Osteoblast (primary cell): ENCODE measurements around the gene DNALI1. TPM values are rescaled to one million over a fixed set of nuclear protein-coding genes. Genes with fewer than 3 reads are reported as not detected.
"Not testable (repeated sequence)": the region's sequence is repeated elsewhere in the genome, so short reads cannot be mapped to it uniquely, and the experiment has no call there.

Experiments
- DNase-seq: peaks from one replicate; pipeline ENCODE4 v3.0.0; 2011; ENCODE audit warnings: low spot score, mixed read lengths; ENCODE audit not compliant: insufficient read length; ENCODE audit errors: missing footprints
- H2AFZ ChIP-seq: 2 replicates; pipeline ENCODE4 v1.6.0; 2011; ENCODE audit warnings: mild to moderate bottlenecking, low read length
- H3K27ac ChIP-seq: 2 replicates; pipeline ENCODE4 v1.5.1; 2011; ENCODE audit warnings: mild to moderate bottlenecking, low read depth, low read length, moderate library complexity
- H3K27me3 ChIP-seq: 2 replicates; pipeline ENCODE4 v1.6.0; 2012; ENCODE audit warnings: mild to moderate bottlenecking, control low read depth, inconsistent platforms, low read length, moderate library complexity; ENCODE audit not compliant: insufficient read depth
- H3K36me3 ChIP-seq: 2 replicates; pipeline ENCODE4 v1.5.1; 2011; ENCODE audit warnings: mild to moderate bottlenecking, low read length, control low read depth, moderate library complexity; ENCODE audit not compliant: insufficient read depth
- H3K4me1 ChIP-seq: 2 replicates; pipeline ENCODE4 v1.5.1; 2011; ENCODE audit warnings: mild to moderate bottlenecking, low read length, control low read depth, moderate library complexity; ENCODE audit not compliant: insufficient read depth
- H3K4me2 ChIP-seq: 2 replicates; pipeline ENCODE4 v1.6.0; 2011; ENCODE audit warnings: mild to moderate bottlenecking, low read length; ENCODE audit not compliant: insufficient read depth
- H3K4me3 ChIP-seq: fragments of 200-600 bp; sonication (generic); 3 replicates; pipeline ENCODE4 v1.5.1; 2012; ENCODE audit warnings: mild to moderate bottlenecking, low read length, inconsistent platforms; ENCODE audit not compliant: insufficient read depth
- H3K79me2 ChIP-seq: 2 replicates; pipeline ENCODE4 v1.6.0; 2012; ENCODE audit warnings: mild to moderate bottlenecking, low read length, control low read depth, inconsistent platforms; ENCODE audit not compliant: insufficient read depth
- H3K9me3 ChIP-seq: 2 replicates; pipeline ENCODE4 v1.5.1; 2011; ENCODE audit warnings: low read depth, low read length, control low read depth
- H4K20me1 ChIP-seq: 2 replicates; pipeline ENCODE4 v1.6.0; 2012; ENCODE audit warnings: mild to moderate bottlenecking, low read length, control low read depth; ENCODE audit not compliant: insufficient read depth
- total RNA-seq: library from RNA; depleted of rRNA; stranded (reverse); fragments of >200 nt; gene quantifications from 2 replicates; pipeline ENCODE4 v1.2.3, GENCODE V29; 2012
- TF ChIP-seq, protein P1 (sequence below): IDR thresholded peaks from 2 replicates; pipeline ENCODE4 v1.5.1; 2011; ENCODE audit warnings: mild to moderate bottlenecking, low read depth, low read length, moderate library complexity; ENCODE audit errors: extremely low read depth

DNALI1 gene
- total RNA-seq, 1 donor = 7.2 TPM

- Histone ChIP-seq H3K27ac (peak overlapping the region; percentile 81), H3K4me3 (no peak overlapping the region), H3K9me3 (no peaks in the 10 kb centered on the region), H4K20me1 (no peaks in the 10 kb centered on the region), H2AFZ (no peak overlapping the region), H3K4me1 (peaks cover 30% of the 10 kb centered on the region), H3K4me2 (peak overlapping the region; percentile 37), H3K79me2 (no peaks in the 10 kb centered on the region), H3K27me3 (no peaks in the 10 kb centered on the region), H3K36me3 (peaks cover 72% of the 10 kb centered on the region)
- TF ChIP-seq, protein P1, sequence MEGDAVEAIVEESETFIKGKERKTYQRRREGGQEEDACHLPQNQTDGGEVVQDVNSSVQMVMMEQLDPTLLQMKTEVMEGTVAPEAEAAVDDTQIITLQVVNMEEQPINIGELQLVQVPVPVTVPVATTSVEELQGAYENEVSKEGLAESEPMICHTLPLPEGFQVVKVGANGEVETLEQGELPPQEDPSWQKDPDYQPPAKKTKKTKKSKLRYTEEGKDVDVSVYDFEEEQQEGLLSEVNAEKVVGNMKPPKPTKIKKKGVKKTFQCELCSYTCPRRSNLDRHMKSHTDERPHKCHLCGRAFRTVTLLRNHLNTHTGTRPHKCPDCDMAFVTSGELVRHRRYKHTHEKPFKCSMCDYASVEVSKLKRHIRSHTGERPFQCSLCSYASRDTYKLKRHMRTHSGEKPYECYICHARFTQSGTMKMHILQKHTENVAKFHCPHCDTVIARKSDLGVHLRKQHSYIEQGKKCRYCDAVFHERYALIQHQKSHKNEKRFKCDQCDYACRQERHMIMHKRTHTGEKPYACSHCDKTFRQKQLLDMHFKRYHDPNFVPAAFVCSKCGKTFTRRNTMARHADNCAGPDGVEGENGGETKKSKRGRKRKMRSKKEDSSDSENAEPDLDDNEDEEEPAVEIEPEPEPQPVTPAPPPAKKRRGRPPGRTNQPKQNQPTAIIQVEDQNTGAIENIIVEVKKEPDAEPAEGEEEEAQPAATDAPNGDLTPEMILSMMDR = no peak
- no peak for DNase-seq
Measured at GRCh38 chr1:37574834-37575480, 18.2 kb downstream of the DNALI1 start.

GRCh38 chr1:37575692-37576091 lies 19.0 kb downstream of the DNALI1 start:
- TF ChIP-seq, protein P1 = no peak
- Histone ChIP-seq H3K4me2 (peak overlapping the region; percentile 37), H3K27me3 (no peaks in the 10 kb centered on the region), H3K36me3 (peaks cover 75% of the 10 kb centered on the region), H3K27ac (peak overlapping the region; percentile 81), H3K9me3 (no peaks in the 10 kb centered on the region), H2AFZ (no peak overlapping the region), H3K4me3 (no peak overlapping the region), H3K4me1 (peaks cover 30% of the 10 kb centered on the region), H4K20me1 (peaks cover 3% of the 10 kb centered on the region), H3K79me2 (peaks cover 5% of the 10 kb centered on the region)
- DNase-seq = no peak

DNA sequence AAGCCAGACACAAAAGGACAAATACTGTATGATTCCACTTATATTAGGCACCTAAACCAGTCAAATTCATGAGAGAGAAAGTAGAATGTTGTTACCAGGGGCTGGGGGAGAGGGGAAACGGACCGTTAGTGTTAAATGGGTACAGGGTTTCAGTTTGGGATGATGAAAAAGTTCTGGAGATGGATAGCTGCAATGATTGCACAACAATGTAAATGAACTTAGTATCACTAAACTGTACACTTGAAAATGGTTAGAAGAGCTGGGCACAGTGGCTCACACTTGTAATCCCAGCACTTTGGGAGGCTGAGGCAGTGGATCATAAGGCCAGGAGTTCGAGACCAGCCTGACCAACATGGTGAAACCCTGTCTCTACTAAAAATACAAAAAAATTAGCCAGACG lies 27.8 kb downstream of the DNALI1 start:
- H2AFZ ChIP-seq, H3K4me3 ChIP-seq, DNase-seq, H3K9me3 ChIP-seq, H3K4me1 ChIP-seq, H3K27me3 ChIP-seq, H3K4me2 ChIP-seq, H3K27ac ChIP-seq: not testable (repeated sequence)
- Histone ChIP-seq H3K36me3 (peaks cover 72% of the 10 kb centered on the region), H3K79me2 (peaks cover 42% of the 10 kb centered on the region), H4K20me1 (peaks cover 15% of the 10 kb centered on the region)

- Histone ChIP-seq H3K9me3 (no peaks in the 10 kb centered on the region), H3K79me2 (peaks cover 66% of the 10 kb centered on the region), H3K4me2 (no peak overlapping the region), H3K27ac (no peak overlapping the region), H3K27me3 (no peaks in the 10 kb centered on the region), H3K36me3 (peaks cover 78% of the 10 kb centered on the region), H3K4me3 (no peak overlapping the region), H4K20me1 (peaks cover 16% of the 10 kb centered on the region), H3K4me1 (peaks cover under 1% of the 10 kb centered on the region), H2AFZ (no peak overlapping the region)
- DNase-seq = no peak
- TF ChIP-seq, protein P1 = no peak
Measured at GRCh38 chr1:37588939-37589338, 32.2 kb downstream of the DNALI1 start.
